Thyroid gland (tissue), 4 donors: ENCODE data around the gene TAS2R40.

Source experiments
- CTCF ChIP-seq, 6 experiments: fragments of 200-600 bp in 3 of 6; fragments of 450-650 bp in 3 of 6; sonication (generic) in 3 of 6; IDR thresholded peaks; one replicate each; pipeline ENCODE4 v1.5.1; 2016 to 2019; ENCODE audit warnings: antibody characterized with exemption in 6 of 6, mild to moderate bottlenecking in 2 of 6, inconsistent platforms in 1 of 6, moderate library complexity in 1 of 6
- POLR2A ChIP-seq, 2 donors: fragments of 450-650 bp; IDR thresholded peaks; one replicate each; pipeline ENCODE4 v1.6.1; 2017; ENCODE audit warnings: antibody characterized with exemption in 2 of 2, mild to moderate bottlenecking in 2 of 2, moderate library complexity in 1 of 2

DNA sequence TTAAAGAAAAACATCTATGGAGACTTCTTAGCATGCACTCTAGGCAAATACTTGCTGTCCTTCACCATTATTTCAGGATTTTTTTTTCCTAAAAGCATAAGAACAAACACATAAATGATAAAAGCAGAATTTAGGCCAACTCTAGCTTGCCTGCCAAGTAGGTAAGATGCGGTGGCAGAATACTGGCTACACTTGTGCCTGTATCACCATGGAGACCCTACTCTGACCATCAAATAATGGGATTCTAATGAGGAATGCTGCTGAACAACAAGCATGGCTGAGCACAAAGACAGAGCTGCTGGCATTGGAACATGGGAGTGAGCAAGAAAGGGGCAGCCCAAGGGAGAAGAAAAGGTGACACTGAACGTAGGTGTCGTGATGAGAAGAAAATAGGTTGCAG, 18.5 kb upstream of the TAS2R40 start:
- TF ChIP-seq CTCF (IDR thresholded peaks at IDR 0.05), result no peak
- no peak for TF ChIP-seq POLR2A (IDR thresholded peaks at IDR 0.05)
